ENCODE measurements around the gene YJU2. TPM values are rescaled to one million over a fixed set of nuclear protein-coding genes. Genes with fewer than 3 reads are reported as not detected.
"Not testable (repeated sequence)": the region's sequence is repeated elsewhere in the genome, so short reads cannot be mapped to it uniquely, and the experiment has no call there.

Gene YJU2
- total RNA-seq, 1 donor from 2014 or later = 14.3 TPM

GRCh38 chr19:4213116-4213515, 33.8 kb upstream of the YJU2 start:
- H3K9me3 Mint-ChIP-seq = no peaks in the 10 kb centered on the region
- no peak overlapping the region for H3K4me3 Mint-ChIP-seq
- H3K4me1 Mint-ChIP-seq (ENCODE audit: unreplicated experiment) = no peaks in the 10 kb centered on the region
- TF ChIP-seq CTCF (conservative IDR thresholded peaks at IDR 0.05) = no peak
- peaks cover 21% of the 10 kb centered on the region for H3K27me3 Mint-ChIP-seq
- no peak overlapping the region for H3K27ac Mint-ChIP-seq
- no peaks in the 10 kb centered on the region for H3K36me3 Mint-ChIP-seq
- no peak for DNase-seq (ENCODE audit: extremely low spot score, unreplicated experiment)

GRCh38 chr19:4215807-4216206, 31.1 kb upstream of the YJU2 start:
- Mint-ChIP-seq H3K27me3 (peaks cover 21% of the 10 kb centered on the region), H3K9me3 (no peaks in the 10 kb centered on the region), H3K4me1 (ENCODE audit: unreplicated experiment) (no peaks in the 10 kb centered on the region), H3K36me3 (no peaks in the 10 kb centered on the region), H3K27ac (no peak overlapping the region), H3K4me3 (no peak overlapping the region)
- no peak for TF ChIP-seq CTCF (conservative IDR thresholded peaks at IDR 0.05)
- no peak for DNase-seq (ENCODE audit: extremely low spot score, unreplicated experiment)

GRCh38 chr19:4216846-4217245, 30.0 kb upstream of the YJU2 start:
- no peaks in the 10 kb centered on the region for H3K4me1 Mint-ChIP-seq (ENCODE audit: unreplicated experiment)
- no peaks in the 10 kb centered on the region for H3K36me3 Mint-ChIP-seq
- DNase-seq (ENCODE audit: extremely low spot score, unreplicated experiment) = no peak

GRCh38 chr19:4217429-4218264, 29.2 kb upstream of the YJU2 start:
- no peak for DNase-seq (ENCODE audit: extremely low spot score, unreplicated experiment)
- Mint-ChIP-seq H3K27me3 (peaks cover 15% of the 10 kb centered on the region), H3K4me3 (no peak overlapping the region), H3K27ac (no peak overlapping the region), H3K4me1 (ENCODE audit: unreplicated experiment) (no peaks in the 10 kb centered on the region), H3K9me3 (no peaks in the 10 kb centered on the region), H3K36me3 (no peaks in the 10 kb centered on the region)
- no peak for TF ChIP-seq CTCF (conservative IDR thresholded peaks at IDR 0.05)

More at GRCh38 chr19:4216846-4217245, 30.0 kb upstream of the YJU2 start:
- Mint-ChIP-seq H3K9me3 (no peaks in the 10 kb centered on the region), H3K27ac (no peak overlapping the region), H3K27me3 (peaks cover 21% of the 10 kb centered on the region), H3K4me3 (no peak overlapping the region)
- no peak for TF ChIP-seq CTCF (conservative IDR thresholded peaks at IDR 0.05)

GRCh38 chr19:4218523-4218922, 28.4 kb upstream of the YJU2 start:
- H3K36me3 Mint-ChIP-seq; H3K9me3 Mint-ChIP-seq; H3K4me3 Mint-ChIP-seq; H3K4me1 Mint-ChIP-seq (ENCODE audit: unreplicated experiment); H3K27ac Mint-ChIP-seq; H3K27me3 Mint-ChIP-seq; DNase-seq (ENCODE audit: extremely low spot score, unreplicated experiment): not testable (repeated sequence)

- no peaks in the 10 kb centered on the region for H3K4me1 Mint-ChIP-seq (ENCODE audit: unreplicated experiment)
- TF ChIP-seq CTCF (conservative IDR thresholded peaks at IDR 0.05) = no peak
- no peak for DNase-seq (ENCODE audit: extremely low spot score, unreplicated experiment)
- no peak overlapping the region for H3K4me3 Mint-ChIP-seq
- H3K36me3 Mint-ChIP-seq = no peaks in the 10 kb centered on the region
- H3K27me3 Mint-ChIP-seq = no peaks in the 10 kb centered on the region
- no peak overlapping the region for H3K27ac Mint-ChIP-seq
- H3K9me3 Mint-ChIP-seq = no peaks in the 10 kb centered on the region
Observed at GRCh38 chr19:4220188-4220587, 26.7 kb upstream of the YJU2 start.

Measured in type B pancreatic cell (in vitro differentiated cells).